GM19099 (cell line): ENCODE data around the gene LONRF2.

Source experiments
- POLR2A ChIP-seq: IDR thresholded peaks from 3 replicates; pipeline ENCODE4 v1.6.1; 2011; ENCODE audit warnings: low read depth; ENCODE audit not compliant: insufficient read length; ENCODE audit errors: extremely low read depth

Gene LONRF2

GRCh38 chr2:100269889-100270288, 52.4 kb downstream of the LONRF2 start:
- no peak for TF ChIP-seq POLR2A

DNA sequence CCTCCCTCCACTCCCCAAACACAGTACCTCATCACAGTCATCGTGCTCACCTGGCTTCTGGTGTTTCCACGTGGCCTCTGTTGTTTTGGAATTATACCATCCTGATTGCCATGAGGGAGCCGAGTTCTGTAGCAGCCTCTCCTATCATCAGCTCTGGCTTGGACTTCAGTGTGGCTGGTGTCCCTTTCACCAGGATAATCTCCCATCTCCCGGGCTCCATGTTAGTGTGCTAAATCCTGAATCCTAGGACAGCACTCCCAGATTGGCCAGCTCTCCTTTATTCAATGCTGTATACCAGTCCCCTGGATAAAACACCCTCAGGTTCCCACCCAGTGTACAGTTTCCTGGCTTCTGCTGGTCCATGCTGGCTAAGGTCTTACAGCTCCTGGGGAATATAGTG, 53.3 kb downstream of the LONRF2 start:
- TF ChIP-seq POLR2A: no peak

DNA sequence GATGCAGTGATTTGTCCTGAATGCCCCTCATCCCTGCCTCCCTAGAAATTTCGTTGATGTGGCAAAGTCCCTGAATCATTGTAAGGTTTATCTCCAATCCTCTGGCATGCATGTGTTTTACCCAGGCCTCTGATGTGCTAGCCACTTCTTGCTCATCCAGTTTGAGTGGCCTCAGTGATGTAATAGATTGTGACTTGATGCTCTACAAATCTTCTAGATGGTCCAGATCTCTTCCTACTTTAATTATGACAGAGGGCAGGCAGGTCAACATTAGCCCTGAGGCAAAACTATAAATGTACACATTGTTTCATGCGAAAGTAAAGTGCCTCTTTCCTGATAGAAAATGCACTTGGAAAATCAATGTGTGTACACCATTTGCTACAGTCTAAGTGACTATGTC, 54.5 kb downstream of the LONRF2 start:
- TF ChIP-seq POLR2A: no peak

- TF ChIP-seq POLR2A: no peak
Observed at GRCh38 chr2:100266126-100266525, 56.2 kb downstream of the LONRF2 start.

DNA sequence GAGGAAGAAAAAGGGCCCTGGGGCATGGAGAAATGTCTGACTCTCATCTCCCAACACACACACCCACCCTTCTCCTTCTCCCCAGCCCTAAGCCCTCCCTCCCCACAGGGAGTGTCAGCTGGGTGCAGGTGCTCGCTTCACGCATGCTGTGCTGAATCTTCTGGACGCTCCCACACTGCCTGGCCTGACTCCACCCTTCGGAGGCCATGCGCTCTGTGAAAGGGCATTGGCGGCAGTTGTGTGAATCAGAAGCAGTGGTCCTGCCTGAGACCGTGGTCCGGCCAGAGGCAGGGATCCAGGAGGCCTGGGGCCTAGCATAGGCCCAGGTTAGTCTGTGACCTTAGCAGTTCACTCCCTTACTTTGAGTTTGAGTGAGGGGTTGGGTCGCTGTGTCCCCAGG, 57.1 kb downstream of the LONRF2 start:
- no peak for TF ChIP-seq POLR2A

GRCh38 chr2:100264651-100265050, 57.6 kb downstream of the LONRF2 start:
- no peak for TF ChIP-seq POLR2A

- no peak for TF ChIP-seq POLR2A
Observed at GRCh38 chr2:100264121-100264520, 58.2 kb downstream of the LONRF2 start.

GRCh38 chr2:100262555-100263320, 59.6 kb downstream of the LONRF2 start:
- no peak for TF ChIP-seq POLR2A

DNA sequence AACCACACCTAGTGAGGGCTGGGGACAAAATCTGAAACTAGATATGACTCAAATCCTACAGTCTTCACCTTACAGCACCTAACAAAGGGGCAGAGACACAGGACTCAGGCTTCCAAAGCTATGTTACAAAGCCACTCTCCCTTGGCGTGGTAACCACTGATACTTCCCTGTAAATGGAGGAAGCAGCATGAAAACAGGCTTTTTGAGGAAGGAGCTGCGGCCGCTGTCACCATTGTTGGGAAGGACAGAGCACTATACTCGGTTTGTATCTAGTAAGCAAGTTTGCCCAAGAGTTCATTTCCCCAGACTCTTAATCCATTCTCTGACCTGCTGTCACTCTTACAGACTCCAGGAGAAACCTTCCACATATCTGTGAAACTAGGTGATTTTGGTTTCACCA, 60.3 kb downstream of the LONRF2 start:
- TF ChIP-seq POLR2A: no peak

GRCh38 chr2:100260712-100261620, 61.3 kb downstream of the LONRF2 start:
- TF ChIP-seq POLR2A: no peak

DNA sequence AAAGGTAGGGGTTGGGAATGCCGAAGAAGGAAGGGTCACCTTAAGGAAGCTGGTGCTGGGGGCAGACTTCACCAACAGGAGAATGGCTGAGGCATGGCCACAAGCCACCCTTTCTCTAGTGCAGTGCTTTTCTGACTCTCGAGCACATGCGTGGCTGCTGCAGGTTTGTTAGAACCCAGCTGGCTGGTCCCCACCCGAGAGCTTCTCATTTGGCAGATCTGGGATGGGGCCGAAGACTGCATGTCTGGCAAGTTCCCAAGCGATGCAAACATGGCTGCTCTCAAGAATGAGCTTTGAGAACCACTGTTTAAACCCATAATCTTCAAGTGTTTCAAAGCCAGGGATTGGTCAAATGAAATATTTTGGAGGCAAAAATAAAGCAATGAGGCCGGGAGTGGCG, 63.2 kb downstream of the LONRF2 start:
- TF ChIP-seq POLR2A: no peak

- TF ChIP-seq POLR2A: no peak
Observed at GRCh38 chr2:100257939-100258338, 64.4 kb downstream of the LONRF2 start.

- no peak for TF ChIP-seq POLR2A
Observed at GRCh38 chr2:100256849-100257248, 65.5 kb downstream of the LONRF2 start.

- TF ChIP-seq POLR2A: no peak
Observed at GRCh38 chr2:100256416-100256815, 65.9 kb downstream of the LONRF2 start.

DNA sequence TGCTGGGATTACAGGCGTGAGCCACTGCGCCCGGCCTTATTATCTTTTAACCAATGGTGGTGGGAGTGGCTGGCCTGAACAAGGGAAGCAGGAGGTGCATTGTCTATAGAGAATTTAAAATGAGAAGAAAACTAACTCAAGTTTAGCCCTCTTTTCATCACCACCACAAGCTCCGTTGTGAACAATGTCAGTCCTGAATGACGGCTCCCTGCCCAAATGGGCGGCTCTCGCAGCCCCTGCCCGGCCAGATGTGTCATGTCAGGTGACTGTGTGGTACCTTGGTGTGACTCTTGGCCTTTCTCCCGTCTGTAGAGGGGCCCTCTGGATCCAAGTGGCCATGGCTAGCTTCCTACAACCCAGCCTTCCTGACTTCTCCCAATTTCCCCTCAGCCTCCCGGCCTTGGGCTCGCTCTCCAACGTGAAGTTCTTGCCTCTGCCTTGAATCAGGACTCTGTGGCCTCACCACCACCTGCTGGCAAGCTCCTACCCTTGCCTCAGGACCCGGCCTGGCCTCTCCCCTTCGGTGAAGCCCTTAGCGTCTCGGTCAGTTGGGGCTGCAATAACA, 67.6 kb downstream of the LONRF2 start:
- no peak for TF ChIP-seq POLR2A

DNA sequence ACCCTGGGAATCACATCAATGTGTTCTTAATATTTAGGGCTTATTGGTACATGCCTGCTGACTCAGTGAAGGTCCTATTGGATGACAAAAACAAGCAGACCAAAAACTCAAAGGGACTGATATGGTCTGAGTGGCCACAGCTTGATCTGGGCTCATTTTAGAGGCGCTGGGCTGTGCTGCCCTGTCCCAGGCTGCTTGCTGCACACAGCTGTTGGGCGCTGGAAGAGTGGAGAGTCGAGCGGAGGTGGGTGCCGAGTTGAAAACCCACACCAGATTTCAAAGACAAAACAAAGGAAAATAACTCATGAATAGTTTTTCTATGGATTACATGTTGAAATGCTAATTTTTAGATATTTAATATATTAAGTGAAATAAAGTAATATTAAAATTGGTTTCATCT, 68.5 kb downstream of the LONRF2 start:
- no peak for TF ChIP-seq POLR2A
